ENCODE measurements around the gene SDK1. TPM values are rescaled to one million over a fixed set of nuclear protein-coding genes. Genes with fewer than 3 reads are reported as not detected.

Gene SDK1
- total and polyA plus RNA-seq, 2 donors (not counting 3 experiments of a cell fraction or from before 2014, with no cell fraction given): 1.6 to 3.9 TPM

- no peak overlapping the region for H3K4me3 ChIP-seq (replicated peaks in 1 of 3; ENCODE audit: insufficient read depth in 1 of 3, low read depth in 1 of 3, low read length in 3 of 3)
- H3K4me1 ChIP-seq (ENCODE audit: control insufficient read depth, extremely low read depth, insufficient read depth, low read length): no peaks in the 10 kb centered on the region
- H3K9me3 ChIP-seq (replicated peaks; ENCODE audit: control insufficient read depth, insufficient read depth, low read length): no peaks in the 10 kb centered on the region
- BruUV-seq (replicated peaks): no TSS peak
- no peak overlapping the region for H3K27ac ChIP-seq (ENCODE audit: insufficient read depth, low read depth, low read length)
- H3K9me1 ChIP-seq (replicated peaks; ENCODE audit: control insufficient read depth, extremely low read depth, insufficient read depth, low read length): no peaks in the 10 kb centered on the region
- H3K4me2 ChIP-seq (ENCODE audit: insufficient read depth, low read length): no peak overlapping the region
- ChIA-PET CTCF (no interaction called here), POLR2A (no interaction called here)
- no peak for TF ChIP-seq EZH2 (IDR thresholded peaks at IDR 0.05; ENCODE audit: borderline replicate concordance, low read depth, low read length, severe bottlenecking)
- TF ChIP-seq FOS (IDR thresholded peaks at IDR 0.05; ENCODE audit: borderline replicate concordance, insufficient read depth, low read length): no peak
- TF ChIP-seq POLR2A (IDR thresholded peaks at IDR 0.05; ENCODE audit: low read depth, low read length): no peak
- TF ChIP-seq MYC (IDR thresholded peaks at IDR 0.05; ENCODE audit: low read depth, low read length): no peak
- no peak for TF ChIP-seq GATA2 (IDR thresholded peaks at IDR 0.05; ENCODE audit: insufficient read depth, insufficient read length, low read depth, low read length)
- no peak for TF ChIP-seq POLR2AphosphoS5 (IDR thresholded peaks at IDR 0.05; ENCODE audit: insufficient read depth, low read depth, low read length)
- no peaks in the 10 kb centered on the region for H3K36me3 ChIP-seq (ENCODE audit: control insufficient read depth in 2 of 2, extremely low read depth in 1 of 2, insufficient read depth in 2 of 2, low read length in 2 of 2)
- H3K79me2 ChIP-seq (ENCODE audit: control insufficient read depth, insufficient read depth, low read length): no peaks in the 10 kb centered on the region
- FAIRE-seq (no peak), DNase-seq (ENCODE audit: low read depth, low spot score) (no peak)
- dilution Hi-C loops (cut with MboI; ENCODE audit: extremely low pct_ligation_motif_present, low sequenced_read_pairs): no loop called here
- H3K9ac ChIP-seq (replicated peaks; ENCODE audit: extremely low read depth, insufficient read depth, low read length): no peak overlapping the region
- no peaks in the 10 kb centered on the region for H4K20me1 ChIP-seq (replicated peaks; ENCODE audit: control insufficient read depth, extremely low read depth, insufficient read depth, low read length)
- H2AFZ ChIP-seq (ENCODE audit: low read depth, low read length): no peak overlapping the region
- intact Hi-C loops (cut with micrococcal nuclease): no loop called here
- no peaks in the 10 kb centered on the region for H3K27me3 ChIP-seq (ENCODE audit: control insufficient read depth in 2 of 2, insufficient read depth in 2 of 2, low read length in 2 of 2)
Measured at GRCh38 chr7:3459111-3459510, 158.1 kb downstream of the SDK1 start.

- Histone ChIP-seq H3K9me3 (replicated peaks; ENCODE audit: control insufficient read depth, insufficient read depth, low read length) (no peaks in the 10 kb centered on the region), H3K4me3 (replicated peaks in 1 of 3; ENCODE audit: insufficient read depth in 1 of 3, low read depth in 1 of 3, low read length in 3 of 3) (no peak overlapping the region), H3K4me2 (ENCODE audit: insufficient read depth, low read length) (no peak overlapping the region), H3K36me3 (ENCODE audit: control insufficient read depth in 2 of 2, extremely low read depth in 1 of 2, insufficient read depth in 2 of 2, low read length in 2 of 2) (no peaks in the 10 kb centered on the region), H3K79me2 (ENCODE audit: control insufficient read depth, insufficient read depth, low read length) (no peaks in the 10 kb centered on the region), H3K4me1 (ENCODE audit: control insufficient read depth, extremely low read depth, insufficient read depth, low read length) (no peaks in the 10 kb centered on the region), H3K9me1 (replicated peaks; ENCODE audit: control insufficient read depth, extremely low read depth, insufficient read depth, low read length) (no peaks in the 10 kb centered on the region), H3K27ac (ENCODE audit: insufficient read depth, low read depth, low read length) (no peak overlapping the region), H3K27me3 (ENCODE audit: control insufficient read depth in 2 of 2, insufficient read depth in 2 of 2, low read length in 2 of 2) (no peaks in the 10 kb centered on the region), H3K9ac (replicated peaks; ENCODE audit: extremely low read depth, insufficient read depth, low read length) (no peak overlapping the region), H4K20me1 (replicated peaks; ENCODE audit: control insufficient read depth, extremely low read depth, insufficient read depth, low read length) (no peaks in the 10 kb centered on the region), H2AFZ (ENCODE audit: low read depth, low read length) (no peak overlapping the region)
- ChIA-PET CTCF (interaction anchor here (1.1 kb wide), 1 partner anchor 9 kb away, joined by 3 read pairs; no protein-coding TSS in a partner anchor), POLR2A (no interaction called here)
- DNase-seq (ENCODE audit: low read depth, low spot score) (no peak), FAIRE-seq (no peak)
- intact Hi-C loops (cut with micrococcal nuclease): no loop called here
- TF ChIP-seq FOS (IDR thresholded peaks at IDR 0.05; ENCODE audit: borderline replicate concordance, insufficient read depth, low read length) (no peak), POLR2AphosphoS5 (IDR thresholded peaks at IDR 0.05; ENCODE audit: insufficient read depth, low read depth, low read length) (no peak), MYC (IDR thresholded peaks at IDR 0.05; ENCODE audit: low read depth, low read length) (no peak), GATA2 (IDR thresholded peaks at IDR 0.05; ENCODE audit: insufficient read depth, insufficient read length, low read depth, low read length) (no peak), CTCF (IDR thresholded peaks at IDR 0.05; ENCODE audit: extremely low read depth in 1 of 2, insufficient read depth in 1 of 2, low read depth in 1 of 2, low read length in 2 of 2) (no peak), EZH2 (IDR thresholded peaks at IDR 0.05; ENCODE audit: borderline replicate concordance, low read depth, low read length, severe bottlenecking) (no peak), POLR2A (IDR thresholded peaks at IDR 0.05; ENCODE audit: low read depth, low read length) (no peak), MAX (IDR thresholded peaks at IDR 0.05; ENCODE audit: insufficient read depth, insufficient read length) (no peak), JUN (IDR thresholded peaks at IDR 0.05; ENCODE audit: borderline replicate concordance, insufficient read depth, insufficient read length, low read depth) (no peak)
- dilution Hi-C loops (cut with MboI; ENCODE audit: extremely low pct_ligation_motif_present, low sequenced_read_pairs): no loop called here
- no TSS peak for BruUV-seq (replicated peaks)
Measured at GRCh38 chr7:3461923-3462322, 160.9 kb downstream of the SDK1 start.

All from endothelial cell of umbilical vein (primary cell).